H9 (cell line): ENCODE results near the gene ALOX15B. TPM values are rescaled to one million over a fixed set of nuclear protein-coding genes. Genes with fewer than 3 reads are reported as not detected.

ENCODE experiments used
- DNase-seq: peaks from one replicate; pipeline ENCODE4 v3.0.0-alpha.2; 2017
- H2AFZ ChIP-seq: one replicate; pipeline ENCODE4 v1.6.1; 2013; ENCODE audit warnings: mild to moderate bottlenecking, low read length, control low read depth, moderate library complexity
- H2AK5ac ChIP-seq: 2 replicates; pipeline ENCODE4 v1.6.1; 2013; ENCODE audit warnings: low read length, control low read depth, mixed read lengths; ENCODE audit not compliant: insufficient read length
- H2BK120ac ChIP-seq: one replicate; pipeline ENCODE4 v1.6.1; 2013; ENCODE audit warnings: low read depth, mild to moderate bottlenecking, low read length, control low read depth, inconsistent platforms; ENCODE audit not compliant: poor library complexity, severe bottlenecking
- H2BK12ac ChIP-seq: 2 replicates; pipeline ENCODE4 v1.6.1; 2013; ENCODE audit warnings: low read length, control low read depth, mixed read lengths, low read depth; ENCODE audit not compliant: insufficient read length
- H2BK15ac ChIP-seq: 2 replicates; pipeline ENCODE4 v1.6.1; 2013; ENCODE audit warnings: low read depth, low read length, control low read depth
- H2BK20ac ChIP-seq: one replicate; pipeline ENCODE4 v1.6.1; 2013; ENCODE audit warnings: low read depth, mild to moderate bottlenecking, low read length, control low read depth, inconsistent platforms; ENCODE audit not compliant: poor library complexity, severe bottlenecking
- H2BK5ac ChIP-seq: 2 replicates; pipeline ENCODE4 v1.6.1; 2013; ENCODE audit warnings: low read length, control low read depth, mixed read lengths; ENCODE audit not compliant: insufficient read length
- H3K14ac ChIP-seq: 2 replicates; pipeline ENCODE4 v1.6.1; 2013; ENCODE audit warnings: low read length, control low read depth; ENCODE audit not compliant: insufficient read depth
- H3K18ac ChIP-seq: 2 replicates; pipeline ENCODE4 v1.6.1; 2013; ENCODE audit warnings: low read depth, mild to moderate bottlenecking, mixed read lengths, low read length, control low read depth; ENCODE audit not compliant: insufficient read length
- H3K23ac ChIP-seq: 2 replicates; pipeline ENCODE4 v1.6.1; 2013; ENCODE audit warnings: low read length, control low read depth, mixed read lengths, low read depth; ENCODE audit not compliant: insufficient read length
- H3K23me2 ChIP-seq: 2 replicates; pipeline ENCODE4 v1.6.1; 2013; ENCODE audit warnings: low read depth, mild to moderate bottlenecking, mixed read lengths, low read length, control low read depth; ENCODE audit not compliant: insufficient read length, poor library complexity, severe bottlenecking
- H3K27ac ChIP-seq: 2 replicates; pipeline ENCODE4 v1.5.1; 2013; ENCODE audit warnings: low read length, control low read depth, mixed read lengths, low read depth; ENCODE audit not compliant: insufficient read length
- H3K27me3 ChIP-seq: 2 replicates; pipeline ENCODE4 v1.6.1; 2013; ENCODE audit warnings: low read length, control low read depth, inconsistent platforms; ENCODE audit not compliant: insufficient read depth
- H3K4ac ChIP-seq: 2 replicates; pipeline ENCODE4 v1.6.1; 2013; ENCODE audit warnings: low read depth, mild to moderate bottlenecking, control low read depth, inconsistent platforms, low read length, moderate library complexity
- H3K4me1 ChIP-seq: 2 replicates; pipeline ENCODE4 v1.6.1; 2013; ENCODE audit warnings: low read length, control low read depth, inconsistent platforms; ENCODE audit not compliant: insufficient read depth
- H3K4me2 ChIP-seq: 2 replicates; pipeline ENCODE4 v1.6.1; 2013; ENCODE audit warnings: low read length, control low read depth, mixed read lengths; ENCODE audit not compliant: insufficient read length, insufficient read depth
- H3K56ac ChIP-seq: 2 replicates; pipeline ENCODE4 v1.6.1; 2013; ENCODE audit warnings: low read depth, mild to moderate bottlenecking, mixed read lengths, low read length, control low read depth; ENCODE audit not compliant: insufficient read length
- H3K79me1 ChIP-seq: 2 replicates; pipeline ENCODE4 v1.6.1; 2013; ENCODE audit warnings: low read depth, mild to moderate bottlenecking, moderate library complexity, low read length, control low read depth, inconsistent platforms; ENCODE audit not compliant: insufficient read depth, poor library complexity, severe bottlenecking
- H3K79me2 ChIP-seq: 2 replicates; pipeline ENCODE4 v1.6.1; 2013; ENCODE audit warnings: low read length, control low read depth, inconsistent platforms; ENCODE audit not compliant: insufficient read depth
- H3K9ac ChIP-seq: 2 replicates; pipeline ENCODE4 v1.6.1; 2013; ENCODE audit warnings: low read length, control low read depth, mixed read lengths; ENCODE audit not compliant: insufficient read length; ENCODE audit errors: extremely low read depth
- H3K9me3 ChIP-seq: one replicate; pipeline ENCODE4 v1.6.1; 2013; ENCODE audit warnings: low read depth, low read length, inconsistent platforms; ENCODE audit not compliant: control insufficient read depth
- H3T11ph ChIP-seq: one replicate; pipeline ENCODE4 v1.6.1; 2013; ENCODE audit warnings: mild to moderate bottlenecking, low read length, control low read depth, inconsistent platforms
- H4K20me1 ChIP-seq: one replicate; pipeline ENCODE4 v1.6.1; 2013; ENCODE audit not compliant: control insufficient read depth, insufficient read length, insufficient read depth
- H4K5ac ChIP-seq: 2 replicates; pipeline ENCODE4 v1.6.1; 2013; ENCODE audit warnings: low read depth, mild to moderate bottlenecking, mixed read lengths, low read length, control low read depth; ENCODE audit not compliant: insufficient read length
- H4K8ac ChIP-seq: replicated peaks from 2 replicates; pipeline ENCODE4 v1.6.1; 2013; ENCODE audit warnings: low read length, control low read depth, mixed read lengths, low read depth; ENCODE audit not compliant: insufficient read length
- H4K91ac ChIP-seq: 2 replicates; pipeline ENCODE4 v1.6.1; 2013; ENCODE audit warnings: low read depth, mild to moderate bottlenecking, moderate library complexity, mixed read lengths, low read length, control low read depth; ENCODE audit not compliant: insufficient read length
- H3K27ac Mint-ChIP-seq, 3 experiments: 2 replicates in 2 of 3; 3 replicates in 1 of 3; pipeline ENCODE4 v1.8.0; 2020 to 2021; ENCODE audit warnings: mixed read lengths in 3 of 3, mild to moderate bottlenecking in 1 of 3, moderate library complexity in 1 of 3
- H3K27me3 Mint-ChIP-seq: 2 replicates; pipeline ENCODE4 v1.8.0; 2021; ENCODE audit warnings: low read depth, mild to moderate bottlenecking, moderate library complexity, mixed read lengths
- H3K36me3 Mint-ChIP-seq, 3 experiments: 2 replicates in 2 of 3; 3 replicates in 1 of 3; pipeline ENCODE4 v1.8.0; 2020 to 2021; ENCODE audit warnings: low read depth in 3 of 3, mixed read lengths in 3 of 3; ENCODE audit not compliant: insufficient read depth in 1 of 3
- H3K4me1 Mint-ChIP-seq, 2 experiments: 2 replicates each; pipeline ENCODE4 v1.8.0; 2020; ENCODE audit warnings: mixed read lengths in 2 of 2
- H3K4me3 Mint-ChIP-seq, 2 experiments: 2 replicates in 1 of 2; 3 replicates in 1 of 2; pipeline ENCODE4 v1.8.0; 2020 to 2021; ENCODE audit warnings: mild to moderate bottlenecking in 2 of 2, mixed read lengths in 2 of 2, moderate library complexity in 1 of 2
- H3K9me3 Mint-ChIP-seq, 2 experiments: 2 replicates in 1 of 2; 3 replicates in 1 of 2; pipeline ENCODE4 v1.8.0; 2020; ENCODE audit warnings: mild to moderate bottlenecking in 2 of 2, mixed read lengths in 2 of 2, moderate library complexity in 1 of 2
- CTCF ChIP-seq: fragments of 200-600 bp; sonication (generic); conservative IDR thresholded peaks from 3 replicates; pipeline ENCODE4 v1.8.0; 2021; ENCODE audit warnings: antibody characterized with exemption, mild to moderate bottlenecking
- WGBS: extraction: QIAGEN DNeasy Blood & Tissue Kit; methylation state at CpG from one replicate; pipeline ENCODE4 v1.1.7; 2013; ENCODE audit warnings: missing lambda C conversion rate, low lambda C conversion rate, mixed read lengths; ENCODE audit not compliant: insufficient read length; ENCODE audit errors: extremely low coverage; 5-methylcytosine and 5-hydroxymethylcytosine counted together
- total RNA-seq: library from RNA; stranded (reverse); gene quantifications from 2 replicates; pipeline ENCODE4 v1.2.1, GENCODE V29; 2021

Gene ALOX15B
- total RNA-seq, 1 experiment from 2014 or later: not detected

GRCh38 chr17:8014558-8014850 lies 24.4 kb upstream of the ALOX15B start:
- Histone ChIP-seq H3K79me2 (no peaks in the 10 kb centered on the region), H3K9ac (no peak overlapping the region), H3K79me1 (no peaks in the 10 kb centered on the region), H3K4me1 (no peaks in the 10 kb centered on the region; the same call in 1 of the 2 replicates), H4K20me1 (no peaks in the 10 kb centered on the region), H3K4ac (no peak overlapping the region), H4K5ac (no peak overlapping the region), H3K56ac (no peak overlapping the region), H2AFZ (no peak overlapping the region), H2BK12ac (no peak overlapping the region), H2BK120ac (no peak overlapping the region), H4K8ac (no peak overlapping the region), H3T11ph (no peak overlapping the region), H3K23ac (no peak overlapping the region), H4K91ac (no peak overlapping the region), H3K18ac (no peak overlapping the region), H3K27me3 (no peaks in the 10 kb centered on the region; the same call in 1 of the 2 replicates), H2BK5ac (no peak overlapping the region), H2BK20ac (no peak overlapping the region), H2BK15ac (no peak overlapping the region), H3K4me2 (no peak overlapping the region), H3K27ac (no peak overlapping the region), H3K9me3 (no peaks in the 10 kb centered on the region), H2AK5ac (no peak overlapping the region), H3K23me2 (peaks cover 11% of the 10 kb centered on the region), H3K14ac (no peak overlapping the region)
- H3K9me3 Mint-ChIP-seq: no peaks in the 10 kb centered on the region
- H3K36me3 Mint-ChIP-seq: peaks cover 0 to 1% (median 0%) of the 10 kb centered on the region in 3 experiments; a peak in 2 of 7 replicates
- H3K4me1 Mint-ChIP-seq: peaks cover 6 to 14% of the 10 kb centered on the region in 2 experiments
- DNase-seq: no peak
- H3K27me3 Mint-ChIP-seq: peaks cover 40% of the 10 kb centered on the region
- no peak for TF ChIP-seq CTCF
- no CpG with 5 or more reads among the region's 9 CpGs for WGBS
- no peak overlapping the region for H3K27ac Mint-ChIP-seq
- H3K4me3 Mint-ChIP-seq: no peak overlapping the region; a peak in 1 of 5 replicates
